Panc1 (cell line): Measurements from ENCODE around the gene AKAP13. TPM values are rescaled to one million over a fixed set of nuclear protein-coding genes. Genes with fewer than 3 reads are reported as not detected.

ENCODE experiments used
- ATAC-seq: fragments of 200-7000 bp; cut with Tn5 transposase; 2 replicates; pipeline ENCODE4 v1.9.1; 2020; ENCODE audit warnings: mild to moderate bottlenecking, moderate library complexity
- BruUV-seq: library from RNA; stranded (reverse); fragments of 400-500 nt; replicated peaks from 2 replicates; lab custom pipeline; 2021; lab: Mats Ljungman, UMichigan
- CTCF ChIA-PET: fragments of 300-600 bp; sonication (Branson Sonifier 250); formaldehyde crosslinking; loops from one replicate; lab custom pipeline; 2022; ENCODE audit warnings: antibody characterized with exemption; lab: Charles Lee
- POLR2A ChIA-PET: fragments of 300-600 bp; sonication (Branson Sonifier 250); formaldehyde crosslinking; loops from one replicate; lab custom pipeline; 2022; ENCODE audit warnings: antibody characterized with exemption; lab: Charles Lee
- DNase-seq: peaks from one replicate; pipeline ENCODE4 v3.0.0-alpha.2; 2010; ENCODE audit warnings: low read depth, low spot score
- H3K27ac ChIP-seq: 2 replicates; pipeline ENCODE4 v1.5.1; 2011; ENCODE audit warnings: mild to moderate bottlenecking, low read length, inconsistent platforms
- H3K27me3 ChIP-seq: fragments of 200-500 bp; sonication (Bioruptor generic); 2 replicates; pipeline ENCODE4 v1.6.0; 2014; ENCODE audit warnings: low read length, inconsistent platforms; ENCODE audit not compliant: control insufficient read depth, insufficient read depth
- H3K36me3 ChIP-seq: fragments of 200-500 bp; sonication (Bioruptor generic); 2 replicates; pipeline ENCODE4 v1.5.1; 2014; ENCODE audit warnings: inconsistent platforms, mild to moderate bottlenecking, low read length, moderate library complexity; ENCODE audit not compliant: control insufficient read depth, insufficient read depth
- H3K4me1 ChIP-seq: 2 replicates; pipeline ENCODE4 v1.5.1; 2011; ENCODE audit warnings: inconsistent platforms, mild to moderate bottlenecking, low read length, moderate library complexity; ENCODE audit not compliant: control insufficient read depth, insufficient read depth
- H3K4me3 ChIP-seq, 2 experiments: 2 replicates each; pipeline ENCODE4 v1.5.1; 2011 to 2012; ENCODE audit warnings: low read depth in 2 of 2, low read length in 2 of 2, mild to moderate bottlenecking in 2 of 2, inconsistent platforms in 1 of 2, moderate library complexity in 1 of 2
- H3K9me3 ChIP-seq: fragments of 200-500 bp; sonication (Bioruptor generic); 2 replicates; pipeline ENCODE4 v1.5.1; 2014; ENCODE audit warnings: low read depth, mild to moderate bottlenecking, inconsistent platforms, low read length, moderate library complexity; ENCODE audit not compliant: control insufficient read depth, insufficient read depth
- POLR2AphosphoS5 ChIP-seq: IDR thresholded peaks from 2 replicates; pipeline ENCODE4 v1.6.1; 2012; ENCODE audit warnings: mild to moderate bottlenecking, low read depth, low read length, moderate library complexity
- SIN3A ChIP-seq: IDR thresholded peaks from 2 replicates; pipeline ENCODE4 v1.6.1; 2012; ENCODE audit warnings: low read depth, mild to moderate bottlenecking, low read length, moderate library complexity, borderline replicate concordance; ENCODE audit not compliant: insufficient read depth
- TCF7L2 ChIP-seq: IDR thresholded peaks from 2 replicates; pipeline ENCODE4 v1.6.1; 2011; ENCODE audit warnings: mild to moderate bottlenecking, low read depth, low read length, inconsistent platforms
- in situ Hi-C: cut with HindIII; loops from 2 replicates; pipeline ENCODE4 v1.10.0; 2016; ENCODE audit warnings: low sequenced_read_pairs, low pct_unique_long_range_greater_than_20kb
- intact Hi-C: fragments of 100-400 bp; cut with micrococcal nuclease; formaldehyde crosslinking; loops from one replicate; pipeline ENCODE4 v1.10.0; 2022; ENCODE audit not compliant: unreplicated experiment
- total RNA-seq: library from RNA; stranded (reverse); gene quantifications from one replicate; pipeline ENCODE4 v1.2.1, GENCODE V29; 2021; ENCODE audit not compliant: unreplicated experiment
- TF ChIP-seq, protein P1 (sequence below), 2 experiments: IDR thresholded peaks; 2 replicates each; pipeline ENCODE4 v1.6.1; 2011 to 2012; ENCODE audit warnings: low read depth in 2 of 2, control low read depth in 1 of 2, low read length in 1 of 2, mild to moderate bottlenecking in 1 of 2, moderate library complexity in 1 of 2; ENCODE audit not compliant: insufficient read depth in 1 of 2
- TF ChIP-seq, protein P2 (sequence below): fragments of 450-650 bp; IDR thresholded peaks from 2 replicates; pipeline ENCODE4 v1.5.1; 2017; ENCODE audit warnings: mild to moderate bottlenecking

The AKAP13 gene
- total RNA-seq, 1 experiment from 2014 or later: 94.2 TPM

DNA sequence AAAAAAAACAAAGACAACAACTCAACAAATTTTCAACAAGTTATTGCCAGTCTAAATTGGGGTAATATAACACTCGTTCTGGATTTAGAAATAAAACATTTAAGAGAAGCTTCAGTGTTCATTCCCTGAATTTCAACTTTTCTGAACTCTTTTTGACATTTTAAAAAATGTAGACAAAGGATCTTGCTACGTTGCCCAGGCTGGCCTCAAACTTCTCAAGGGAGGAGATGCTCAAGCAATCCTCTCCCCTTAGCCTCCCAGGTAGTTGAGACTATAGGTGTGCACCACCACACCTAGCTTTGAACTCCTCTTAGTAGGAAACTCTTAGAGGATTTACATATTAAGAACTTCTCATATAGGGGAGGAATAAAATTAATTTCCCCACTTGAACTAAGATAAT lies 91.9 kb downstream of the AKAP13 start:
- intact Hi-C loops (no loop called here), in situ Hi-C loops (no loop called here)
- DNase-seq (no peak), ATAC-seq (no peak)
- Histone ChIP-seq H3K9me3 (no peaks in the 10 kb centered on the region), H3K36me3 (no peaks in the 10 kb centered on the region), H3K4me3 (no peak overlapping the region), H3K27ac (no peak overlapping the region), H3K27me3 (no peaks in the 10 kb centered on the region), H3K4me1 (peaks cover 22% of the 10 kb centered on the region)
- ChIA-PET CTCF (no interaction called here), POLR2A (interaction anchor here (0.6 kb wide), 1 partner anchor 113 kb away, joined by 3 read pairs; no protein-coding TSS in a partner anchor)
- no peak for TF ChIP-seq TCF7L2
- TF ChIP-seq, protein P1, sequence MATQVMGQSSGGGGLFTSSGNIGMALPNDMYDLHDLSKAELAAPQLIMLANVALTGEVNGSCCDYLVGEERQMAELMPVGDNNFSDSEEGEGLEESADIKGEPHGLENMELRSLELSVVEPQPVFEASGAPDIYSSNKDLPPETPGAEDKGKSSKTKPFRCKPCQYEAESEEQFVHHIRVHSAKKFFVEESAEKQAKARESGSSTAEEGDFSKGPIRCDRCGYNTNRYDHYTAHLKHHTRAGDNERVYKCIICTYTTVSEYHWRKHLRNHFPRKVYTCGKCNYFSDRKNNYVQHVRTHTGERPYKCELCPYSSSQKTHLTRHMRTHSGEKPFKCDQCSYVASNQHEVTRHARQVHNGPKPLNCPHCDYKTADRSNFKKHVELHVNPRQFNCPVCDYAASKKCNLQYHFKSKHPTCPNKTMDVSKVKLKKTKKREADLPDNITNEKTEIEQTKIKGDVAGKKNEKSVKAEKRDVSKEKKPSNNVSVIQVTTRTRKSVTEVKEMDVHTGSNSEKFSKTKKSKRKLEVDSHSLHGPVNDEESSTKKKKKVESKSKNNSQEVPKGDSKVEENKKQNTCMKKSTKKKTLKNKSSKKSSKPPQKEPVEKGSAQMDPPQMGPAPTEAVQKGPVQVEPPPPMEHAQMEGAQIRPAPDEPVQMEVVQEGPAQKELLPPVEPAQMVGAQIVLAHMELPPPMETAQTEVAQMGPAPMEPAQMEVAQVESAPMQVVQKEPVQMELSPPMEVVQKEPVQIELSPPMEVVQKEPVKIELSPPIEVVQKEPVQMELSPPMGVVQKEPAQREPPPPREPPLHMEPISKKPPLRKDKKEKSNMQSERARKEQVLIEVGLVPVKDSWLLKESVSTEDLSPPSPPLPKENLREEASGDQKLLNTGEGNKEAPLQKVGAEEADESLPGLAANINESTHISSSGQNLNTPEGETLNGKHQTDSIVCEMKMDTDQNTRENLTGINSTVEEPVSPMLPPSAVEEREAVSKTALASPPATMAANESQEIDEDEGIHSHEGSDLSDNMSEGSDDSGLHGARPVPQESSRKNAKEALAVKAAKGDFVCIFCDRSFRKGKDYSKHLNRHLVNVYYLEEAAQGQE (IDR thresholded peaks at IDR 0.05; ENCODE audit: insufficient read depth in 1 of 2, low read depth in 2 of 2, low read length in 1 of 2): no peak
- TF ChIP-seq, protein P2, sequence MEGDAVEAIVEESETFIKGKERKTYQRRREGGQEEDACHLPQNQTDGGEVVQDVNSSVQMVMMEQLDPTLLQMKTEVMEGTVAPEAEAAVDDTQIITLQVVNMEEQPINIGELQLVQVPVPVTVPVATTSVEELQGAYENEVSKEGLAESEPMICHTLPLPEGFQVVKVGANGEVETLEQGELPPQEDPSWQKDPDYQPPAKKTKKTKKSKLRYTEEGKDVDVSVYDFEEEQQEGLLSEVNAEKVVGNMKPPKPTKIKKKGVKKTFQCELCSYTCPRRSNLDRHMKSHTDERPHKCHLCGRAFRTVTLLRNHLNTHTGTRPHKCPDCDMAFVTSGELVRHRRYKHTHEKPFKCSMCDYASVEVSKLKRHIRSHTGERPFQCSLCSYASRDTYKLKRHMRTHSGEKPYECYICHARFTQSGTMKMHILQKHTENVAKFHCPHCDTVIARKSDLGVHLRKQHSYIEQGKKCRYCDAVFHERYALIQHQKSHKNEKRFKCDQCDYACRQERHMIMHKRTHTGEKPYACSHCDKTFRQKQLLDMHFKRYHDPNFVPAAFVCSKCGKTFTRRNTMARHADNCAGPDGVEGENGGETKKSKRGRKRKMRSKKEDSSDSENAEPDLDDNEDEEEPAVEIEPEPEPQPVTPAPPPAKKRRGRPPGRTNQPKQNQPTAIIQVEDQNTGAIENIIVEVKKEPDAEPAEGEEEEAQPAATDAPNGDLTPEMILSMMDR: no peak
- no peak for TF ChIP-seq SIN3A
- no peak for TF ChIP-seq POLR2AphosphoS5
- no TSS peak for BruUV-seq

DNA sequence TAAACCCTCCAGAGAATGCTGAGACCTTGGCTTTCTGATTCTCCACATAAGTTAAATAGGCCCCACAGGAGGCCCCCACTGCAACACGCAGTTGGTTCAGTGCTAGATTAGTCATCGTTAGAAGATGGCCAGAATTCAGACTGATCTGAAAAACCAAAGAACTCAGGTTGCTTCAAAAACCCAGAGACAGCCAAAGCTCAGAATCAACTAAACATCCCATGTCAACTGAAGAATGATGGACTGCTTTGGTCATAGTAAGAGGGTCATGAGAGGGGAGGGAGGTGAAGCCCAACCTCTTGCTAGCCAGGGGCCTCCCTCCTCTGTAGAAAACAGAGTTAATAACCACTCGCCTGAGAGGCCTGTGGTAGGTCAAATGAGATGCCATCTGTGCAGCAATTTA lies 93.1 kb downstream of the AKAP13 start:
- ChIA-PET CTCF (interaction anchor here (0.6 kb wide), 1 partner anchor 33 kb away, joined by 3 read pairs; no protein-coding TSS in a partner anchor), POLR2A (no interaction called here)
- Histone ChIP-seq H3K4me3 (no peak overlapping the region), H3K9me3 (no peaks in the 10 kb centered on the region), H3K27me3 (no peaks in the 10 kb centered on the region), H3K4me1 (peaks cover 27% of the 10 kb centered on the region), H3K27ac (no peak overlapping the region), H3K36me3 (no peaks in the 10 kb centered on the region)
- ATAC-seq (no peak; the same call in 1 of the 2 replicates), DNase-seq (no peak)
- in situ Hi-C loops: no loop called here
- intact Hi-C loops: no loop called here
- TF ChIP-seq SIN3A: no peak
- TF ChIP-seq, protein P1 (IDR thresholded peaks at IDR 0.05; ENCODE audit: insufficient read depth in 1 of 2, low read depth in 2 of 2, low read length in 1 of 2): no peak
- TF ChIP-seq, protein P2: no peak
- no peak for TF ChIP-seq POLR2AphosphoS5
- no peak for TF ChIP-seq TCF7L2
- BruUV-seq: no TSS peak
